ENCODE measurements around the gene TREX2.

TREX2 gene

GRCh38 chrX:153439977-153440376 lies 5.9 kb downstream of the TREX2 start:
- FAIRE-seq (no peak), DNase-seq (ENCODE audit: insufficient read length, low spot score) (no peak)
- TF ChIP-seq CTCF (IDR thresholded peaks at IDR 0.05; ENCODE audit: insufficient read depth, missing control alignments), result no peak

GRCh38 chrX:153438532-153438931 lies 7.3 kb downstream of the TREX2 start:
- DNase-seq (ENCODE audit: insufficient read length, low spot score) (no peak), FAIRE-seq (no peak)
- TF ChIP-seq CTCF (IDR thresholded peaks at IDR 0.05; ENCODE audit: insufficient read depth, missing control alignments), result peak; percentile 11

GRCh38 chrX:153435845-153436244 lies 10.0 kb downstream of the TREX2 start:
- DNase-seq (ENCODE audit: insufficient read length, low spot score) (no peak), FAIRE-seq (no peak)
- no peak for TF ChIP-seq CTCF (IDR thresholded peaks at IDR 0.05; ENCODE audit: insufficient read depth, missing control alignments)

- no peak for FAIRE-seq
- no peak for DNase-seq (ENCODE audit: insufficient read length, low spot score)
- TF ChIP-seq CTCF (IDR thresholded peaks at IDR 0.05; ENCODE audit: insufficient read depth, missing control alignments), result no peak
These were observed 11.1 kb downstream of the TREX2 start for GRCh38 chrX:153434801-153435200.

- FAIRE-seq (no peak), DNase-seq (ENCODE audit: insufficient read length, low spot score) (no peak)
- no peak for TF ChIP-seq CTCF (IDR thresholded peaks at IDR 0.05; ENCODE audit: insufficient read depth, missing control alignments)
These were observed 12.0 kb downstream of the TREX2 start for GRCh38 chrX:153433781-153434285.

GRCh38 chrX:153433161-153433680 lies 12.6 kb downstream of the TREX2 start:
- TF ChIP-seq CTCF (IDR thresholded peaks at IDR 0.05; ENCODE audit: insufficient read depth, missing control alignments), result no peak
- FAIRE-seq (no peak), DNase-seq (ENCODE audit: insufficient read length, low spot score) (no peak)

GRCh38 chrX:153430796-153431195 lies 15.1 kb downstream of the TREX2 start:
- DNase-seq (ENCODE audit: insufficient read length, low spot score) (no peak), FAIRE-seq (no peak)
- no peak for TF ChIP-seq CTCF (IDR thresholded peaks at IDR 0.05; ENCODE audit: insufficient read depth, missing control alignments)

Measured in D721Med (cell line).